GM19193 (cell line): ENCODE results near the gene SRP14.

Source experiments
- POLR2A ChIP-seq: IDR thresholded peaks from 4 replicates; pipeline ENCODE4 v1.6.1; 2011; ENCODE audit not compliant: insufficient read depth, insufficient read length; ENCODE audit errors: extremely low read depth

Gene SRP14

DNA sequence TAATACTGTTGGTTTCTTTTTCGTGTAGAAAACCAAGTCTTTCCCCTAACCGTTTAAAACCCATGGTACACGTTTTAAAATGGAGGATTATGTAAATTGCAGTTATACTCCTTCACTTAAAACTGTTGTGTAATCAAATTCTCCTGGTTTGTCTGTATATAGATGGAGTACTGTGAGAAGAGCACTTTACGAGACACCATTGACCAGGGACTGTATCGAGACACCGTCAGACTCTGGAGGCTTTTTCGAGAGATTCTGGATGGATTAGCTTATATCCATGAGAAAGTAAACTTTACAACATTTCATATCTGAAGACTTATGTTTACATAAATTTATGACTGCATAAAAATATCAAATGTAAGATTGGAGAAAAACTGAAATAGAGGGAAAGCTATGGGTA is 51.2 kb downstream of the SRP14 start:
- no peak for TF ChIP-seq POLR2A
